Fibroblast of lung (primary cell): Measurements from ENCODE around the gene SPINK7. TPM values are rescaled to one million over a fixed set of nuclear protein-coding genes. Genes with fewer than 3 reads are reported as not detected.

Experiments used
- DNase-seq, 2 donors: peaks; one replicate each; pipeline versions ENCODE4 v3.0.0 to v3.0.0-alpha.2; 2010; ENCODE audit warnings: low read depth in 2 of 2
- H2AFZ ChIP-seq: 2 replicates; pipeline ENCODE4 v1.5.1; 2012; ENCODE audit warnings: low read length, control low read depth, inconsistent platforms
- H3K27ac ChIP-seq: 2 replicates; pipeline ENCODE4 v1.5.1; 2011; ENCODE audit warnings: low read length, control low read depth; ENCODE audit not compliant: insufficient read depth
- H3K27me3 ChIP-seq: 2 replicates; pipeline ENCODE4 v1.5.1; 2011; ENCODE audit warnings: mild to moderate bottlenecking, low read length; ENCODE audit not compliant: control insufficient read depth, insufficient read depth
- H3K36me3 ChIP-seq: 2 replicates; pipeline ENCODE4 v1.5.1; 2011; ENCODE audit warnings: low read length; ENCODE audit not compliant: control insufficient read depth, insufficient read depth
- H3K4me1 ChIP-seq: 2 replicates; pipeline ENCODE4 v1.5.1; 2011; ENCODE audit warnings: low read length; ENCODE audit not compliant: control insufficient read depth, insufficient read depth; ENCODE audit errors: extremely low read depth
- H3K4me2 ChIP-seq: 2 replicates; pipeline ENCODE4 v1.5.1; 2011; ENCODE audit warnings: low read length, control low read depth; ENCODE audit not compliant: insufficient read depth; ENCODE audit errors: extremely low read depth
- H3K4me3 ChIP-seq, 4 experiments: fragments of 200-600 bp in 1 of 4; sonication (generic) in 1 of 4; replicated peaks in 1 of 4; 2 replicates each; pipeline ENCODE4 v1.5.1; 2011 to 2016; ENCODE audit warnings: low read length in 4 of 4, low read depth in 3 of 4, mild to moderate bottlenecking in 3 of 4, control low read depth in 2 of 4, inconsistent platforms in 1 of 4, mixed read lengths in 1 of 4; ENCODE audit not compliant: insufficient read depth in 1 of 4; ENCODE audit errors: control extremely low read depth in 1 of 4
- H3K79me2 ChIP-seq: 2 replicates; pipeline ENCODE4 v1.5.1; 2012; ENCODE audit warnings: mild to moderate bottlenecking, low read length, inconsistent platforms; ENCODE audit not compliant: control insufficient read depth, insufficient read depth
- H3K9ac ChIP-seq: 2 replicates; pipeline ENCODE4 v1.5.1; 2011; ENCODE audit warnings: mild to moderate bottlenecking, low read length, control low read depth; ENCODE audit not compliant: insufficient read depth
- H3K9me3 ChIP-seq: 2 replicates; pipeline ENCODE4 v1.5.1; 2012; ENCODE audit warnings: low read depth, low read length; ENCODE audit not compliant: control insufficient read depth, insufficient read depth
- H4K20me1 ChIP-seq: 2 replicates; pipeline ENCODE4 v1.5.1; 2011; ENCODE audit warnings: low read length; ENCODE audit not compliant: control insufficient read depth, insufficient read depth; ENCODE audit errors: extremely low read depth
- EZH2 ChIP-seq: IDR thresholded peaks from 2 replicates; pipeline ENCODE4 v1.5.1; 2012; ENCODE audit warnings: low read length, control low read depth, mild to moderate bottlenecking; ENCODE audit errors: missing control alignments
- polyA plus RNA-seq, 2 donors: library from polyadenylated mRNA; depleted of rRNA in 1 of 2; stranded (reverse) in 1 of 2; unstranded in 1 of 2; fragments of >200 nt; gene quantifications; 2 replicates each; pipeline ENCODE4 v1.2.1, GENCODE V29; 2011 to 2012; ENCODE audit warnings: missing spikeins in 1 of 2
- total RNA-seq: library from RNA; depleted of rRNA; stranded (reverse); fragments of >200 nt; gene quantifications from 2 replicates; pipeline ENCODE4 v1.2.1, GENCODE V29; 2014
- TF ChIP-seq, protein P1 (sequence below), 2 donors: IDR thresholded peaks in 1 of 2; conservative IDR thresholded peaks in 1 of 2; 1 replicate in 1 of 2; 2 replicates in 1 of 2; pipeline ENCODE4 v1.5.1; 2011 to 2012; ENCODE audit warnings: low read length in 2 of 2, control low read depth in 1 of 2, inconsistent platforms in 1 of 2, low read depth in 1 of 2, mild to moderate bottlenecking in 1 of 2

The SPINK7 gene
- total and polyA plus RNA-seq, 2 donors (not counting 1 experiment from before 2014, with no cell fraction given): not detected

GRCh38 chr5:148333262-148333849, 21.1 kb downstream of the SPINK7 start:
- H2AFZ ChIP-seq: no peak overlapping the region
- no peaks in the 10 kb centered on the region for H3K36me3 ChIP-seq
- DNase-seq: no peak
- H3K9me3 ChIP-seq: no peaks in the 10 kb centered on the region
- no peak for TF ChIP-seq EZH2
- TF ChIP-seq, protein P1, sequence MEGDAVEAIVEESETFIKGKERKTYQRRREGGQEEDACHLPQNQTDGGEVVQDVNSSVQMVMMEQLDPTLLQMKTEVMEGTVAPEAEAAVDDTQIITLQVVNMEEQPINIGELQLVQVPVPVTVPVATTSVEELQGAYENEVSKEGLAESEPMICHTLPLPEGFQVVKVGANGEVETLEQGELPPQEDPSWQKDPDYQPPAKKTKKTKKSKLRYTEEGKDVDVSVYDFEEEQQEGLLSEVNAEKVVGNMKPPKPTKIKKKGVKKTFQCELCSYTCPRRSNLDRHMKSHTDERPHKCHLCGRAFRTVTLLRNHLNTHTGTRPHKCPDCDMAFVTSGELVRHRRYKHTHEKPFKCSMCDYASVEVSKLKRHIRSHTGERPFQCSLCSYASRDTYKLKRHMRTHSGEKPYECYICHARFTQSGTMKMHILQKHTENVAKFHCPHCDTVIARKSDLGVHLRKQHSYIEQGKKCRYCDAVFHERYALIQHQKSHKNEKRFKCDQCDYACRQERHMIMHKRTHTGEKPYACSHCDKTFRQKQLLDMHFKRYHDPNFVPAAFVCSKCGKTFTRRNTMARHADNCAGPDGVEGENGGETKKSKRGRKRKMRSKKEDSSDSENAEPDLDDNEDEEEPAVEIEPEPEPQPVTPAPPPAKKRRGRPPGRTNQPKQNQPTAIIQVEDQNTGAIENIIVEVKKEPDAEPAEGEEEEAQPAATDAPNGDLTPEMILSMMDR (conservative IDR thresholded peaks at IDR 0.05 in 1 of 2, IDR thresholded peaks at IDR 0.05 in 1 of 2; ENCODE audit: low read depth in 1 of 2, low read length in 2 of 2): no peak
- H3K4me1 ChIP-seq: no peaks in the 10 kb centered on the region
- no peak overlapping the region for H3K4me2 ChIP-seq
- no peak overlapping the region for H3K9ac ChIP-seq
- no peaks in the 10 kb centered on the region for H3K79me2 ChIP-seq
- no peak overlapping the region for H3K27ac ChIP-seq
- no peak overlapping the region for H3K4me3 ChIP-seq
- no peaks in the 10 kb centered on the region for H4K20me1 ChIP-seq
- H3K27me3 ChIP-seq: no peaks in the 10 kb centered on the region

DNA sequence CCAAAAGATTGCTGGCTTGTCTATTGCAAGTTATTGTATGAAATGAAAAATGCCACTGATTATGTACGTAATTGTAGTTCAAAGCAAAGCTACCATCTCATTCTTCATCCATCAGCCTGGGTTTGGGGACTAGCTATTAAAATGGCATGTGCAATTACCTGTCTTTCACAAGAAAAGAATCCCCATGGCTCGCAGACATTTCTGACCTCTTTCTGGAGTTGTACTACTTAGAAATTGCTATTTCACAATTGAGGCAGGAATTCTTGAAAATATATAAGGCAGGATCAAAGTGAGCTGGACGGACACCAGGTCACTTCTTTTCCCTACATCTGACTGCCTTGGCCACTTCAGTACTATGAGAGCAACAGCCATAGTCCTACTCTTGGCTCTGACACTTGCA, 23.0 kb downstream of the SPINK7 start, which contains the start of gene SPINK9:
TSS of gene SPINK9 (plus strand) at position 301 of the 400 bp plus-strand sequence. CDS start at position 356, 55 bp downstream.
- no peaks in the 10 kb centered on the region for H3K9me3 ChIP-seq
- H3K4me3 ChIP-seq: no peak within 1 kb of the TSS
- H3K27me3 ChIP-seq: no peaks in the 10 kb centered on the region
- no peak within 1 kb of the TSS for H3K4me2 ChIP-seq
- H2AFZ ChIP-seq: no peak within 1 kb of the TSS
- no peak for DNase-seq
- no peaks in the 10 kb centered on the region for H4K20me1 ChIP-seq
- H3K27ac ChIP-seq: no peak within 1 kb of the TSS
- TF ChIP-seq, protein P1 (conservative IDR thresholded peaks at IDR 0.05 in 1 of 2, IDR thresholded peaks at IDR 0.05 in 1 of 2; ENCODE audit: low read depth in 1 of 2, low read length in 2 of 2): no peak
- TF ChIP-seq EZH2: no peak
- H3K9ac ChIP-seq: no peak within 1 kb of the TSS
- no peaks in the 10 kb centered on the region for H3K79me2 ChIP-seq
- no peaks in the 10 kb centered on the region for H3K36me3 ChIP-seq
- H3K4me1 ChIP-seq: no peaks in the 10 kb centered on the region

DNA sequence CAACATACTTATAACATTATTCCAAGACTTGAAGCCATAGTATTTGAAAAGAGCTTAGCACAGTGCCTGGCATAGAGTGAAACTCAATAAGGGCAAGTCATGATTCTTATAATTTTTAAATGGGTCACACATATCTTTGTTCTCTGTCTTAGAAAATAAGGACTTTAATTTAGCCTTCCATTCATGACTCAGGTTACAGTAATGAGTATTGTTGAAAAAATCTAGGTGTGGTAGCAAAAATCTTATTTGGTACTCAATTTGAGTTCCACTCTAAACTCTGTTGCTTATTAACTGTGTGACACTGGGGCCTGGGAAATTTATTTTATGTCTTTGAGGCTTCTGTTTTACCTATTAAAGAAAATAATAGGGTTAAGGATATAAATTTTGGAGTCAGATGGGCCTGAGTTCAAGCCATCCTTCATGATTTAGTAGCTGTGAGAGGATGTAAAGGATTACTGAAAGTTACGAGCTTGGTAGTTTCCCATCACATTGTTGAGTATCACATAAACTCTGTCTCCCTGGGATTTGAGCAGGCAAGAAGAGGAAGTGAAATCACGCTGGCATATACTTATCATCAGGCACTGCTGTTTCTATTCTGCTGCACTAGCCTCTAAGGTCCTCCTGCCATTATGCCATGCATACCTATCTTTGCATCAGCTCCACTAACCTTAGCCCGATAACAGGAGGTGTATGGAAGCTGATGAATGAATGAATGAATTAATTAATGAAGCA, 24.6 kb downstream of the SPINK7 start:
- no peak overlapping the region for H3K9ac ChIP-seq
- H3K27ac ChIP-seq: no peak overlapping the region
- no peak overlapping the region for H3K4me2 ChIP-seq
- H3K9me3 ChIP-seq: no peaks in the 10 kb centered on the region
- H3K27me3 ChIP-seq: no peaks in the 10 kb centered on the region
- H3K4me3 ChIP-seq: no peak overlapping the region
- TF ChIP-seq, protein P1 (conservative IDR thresholded peaks at IDR 0.05 in 1 of 2, IDR thresholded peaks at IDR 0.05 in 1 of 2; ENCODE audit: low read depth in 1 of 2, low read length in 2 of 2): no peak
- TF ChIP-seq EZH2: no peak
- H2AFZ ChIP-seq: no peak overlapping the region
- H3K79me2 ChIP-seq: no peaks in the 10 kb centered on the region
- no peaks in the 10 kb centered on the region for H3K4me1 ChIP-seq
- no peak for DNase-seq
- no peaks in the 10 kb centered on the region for H3K36me3 ChIP-seq
- H4K20me1 ChIP-seq: no peaks in the 10 kb centered on the region
